HEK293 (cell line): Measurements from ENCODE around the gene CMC4.

ENCODE experiments used
- CTCF ChIA-PET: fragments of 350-600 bp; formaldehyde crosslinking; extraction: SDS; loops from one replicate; lab custom pipeline; 2021; ENCODE audit warnings: antibody characterized with exemption; lab: Yijun Ruan, JAX
- POLR2A ChIA-PET: fragments of 300-600 bp; formaldehyde crosslinking; extraction: SDS; loops from one replicate; lab custom pipeline; 2020; ENCODE audit warnings: antibody characterized with exemption, inconsistent platforms; lab: Yijun Ruan, JAX
- H3K27ac ChIP-seq: fragments of 200-500 bp; sonication (Bioruptor generic); 2 replicates; pipeline ENCODE4 v1.5.1; 2014; ENCODE audit warnings: low read depth, low read length, control low read depth, inconsistent platforms; ENCODE audit errors: extremely low read depth
- H3K36me3 ChIP-seq, 2 experiments: fragments of 200-500 bp in 1 of 2; sonication (Bioruptor generic) in 1 of 2; 1 replicate in 1 of 2; 2 replicates in 1 of 2; pipeline ENCODE4 v1.5.1; 2014 to 2017; ENCODE audit warnings: inconsistent platforms in 2 of 2, low read length in 2 of 2; ENCODE audit not compliant: control insufficient read depth in 2 of 2, insufficient read depth in 1 of 2
- H3K4me1 ChIP-seq: fragments of 200-500 bp; sonication (Bioruptor generic); 2 replicates; pipeline ENCODE4 v1.5.1; 2014; ENCODE audit warnings: mild to moderate bottlenecking, low read length, inconsistent platforms; ENCODE audit not compliant: control insufficient read depth, insufficient read depth
- H3K4me3 ChIP-seq: 2 replicates; pipeline ENCODE4 v1.5.1; 2011; ENCODE audit warnings: low read depth, mild to moderate bottlenecking, control low read depth, low read length, moderate library complexity
- H3K9me3 ChIP-seq: fragments of 200-500 bp; sonication (Bioruptor generic); 2 replicates; pipeline ENCODE4 v1.5.1; 2014; ENCODE audit warnings: low read depth, low read length, inconsistent platforms; ENCODE audit not compliant: control insufficient read depth, insufficient read depth
- GLI4 ChIP-seq: fragments of 450-650 bp; formaldehyde crosslinking; IDR thresholded peaks from 2 replicates; pipeline ENCODE4 v1.5.1; 2016; ENCODE audit warnings: missing biosample characterization, missing genetic modification characterization
- HOXA7 ChIP-seq: sonication (generic); formaldehyde crosslinking; IDR thresholded peaks from 2 replicates; pipeline ENCODE4 v1.8.1; 2022; ENCODE audit warnings: missing genetic modification reagents, borderline replicate concordance
- PRDM10 ChIP-seq: fragments of 450-650 bp; formaldehyde crosslinking; IDR thresholded peaks from 2 replicates; pipeline ENCODE4 v1.5.1; 2016; ENCODE audit warnings: missing biosample characterization, missing genetic modification characterization
- PRDM2 ChIP-seq: fragments of 450-650 bp; formaldehyde crosslinking; IDR thresholded peaks from 2 replicates; pipeline ENCODE4 v1.5.1; 2016; ENCODE audit warnings: missing biosample characterization, missing genetic modification characterization, borderline replicate concordance
- SP2 ChIP-seq: fragments of 450-650 bp; formaldehyde crosslinking; IDR thresholded peaks from 2 replicates; pipeline ENCODE4 v1.5.1; 2016; ENCODE audit warnings: missing biosample characterization, missing genetic modification characterization
- ZBTB49 ChIP-seq: fragments of 450-650 bp; formaldehyde crosslinking; IDR thresholded peaks from 2 replicates; pipeline ENCODE4 v1.5.1; 2016; ENCODE audit warnings: missing biosample characterization, missing genetic modification characterization, low read depth
- ZNF16 ChIP-seq: fragments of 450-650 bp; formaldehyde crosslinking; IDR thresholded peaks from 2 replicates; pipeline ENCODE4 v1.5.1; 2016; ENCODE audit warnings: low read depth, missing biosample characterization, missing genetic modification characterization
- ZNF18 ChIP-seq: fragments of 450-650 bp; formaldehyde crosslinking; IDR thresholded peaks from 2 replicates; pipeline ENCODE4 v1.5.1; 2016; ENCODE audit warnings: missing biosample characterization, missing genetic modification characterization
- ZNF23 ChIP-seq: fragments of 450-650 bp; formaldehyde crosslinking; IDR thresholded peaks from 2 replicates; pipeline ENCODE4 v1.5.1; 2016; ENCODE audit warnings: missing biosample characterization, missing genetic modification characterization, borderline replicate concordance
- ZNF280D ChIP-seq: fragments of 450-650 bp; formaldehyde crosslinking; IDR thresholded peaks from 2 replicates; pipeline ENCODE4 v1.5.1; 2016; ENCODE audit warnings: missing biosample characterization, missing genetic modification characterization
- ZNF335 ChIP-seq: fragments of 450-650 bp; formaldehyde crosslinking; conservative IDR thresholded peaks from 2 replicates; pipeline ENCODE4 v1.5.1; 2016; ENCODE audit warnings: missing biosample characterization, missing genetic modification characterization
- ZNF354C ChIP-seq: fragments of 450-650 bp; formaldehyde crosslinking; IDR thresholded peaks from 2 replicates; pipeline ENCODE4 v1.5.1; 2016; ENCODE audit warnings: missing biosample characterization, missing genetic modification characterization, low read depth, borderline replicate concordance
- ZNF394 ChIP-seq: fragments of 450-650 bp; formaldehyde crosslinking; IDR thresholded peaks from 2 replicates; pipeline ENCODE4 v1.5.1; 2016; ENCODE audit warnings: missing biosample characterization, missing genetic modification characterization, mild to moderate bottlenecking, moderate library complexity, borderline replicate concordance
- ZNF555 ChIP-seq: fragments of 450-650 bp; formaldehyde crosslinking; conservative IDR thresholded peaks from 2 replicates; pipeline ENCODE4 v1.5.1; 2017; ENCODE audit warnings: missing biosample characterization, mild to moderate bottlenecking, missing genetic modification characterization, inconsistent platforms
- ZNF580 ChIP-seq: fragments of 450-650 bp; formaldehyde crosslinking; IDR thresholded peaks from 2 replicates; pipeline ENCODE4 v1.5.1; 2016; ENCODE audit warnings: missing biosample characterization, missing genetic modification characterization
- ZNF585B ChIP-seq: fragments of 450-650 bp; formaldehyde crosslinking; IDR thresholded peaks from 2 replicates; pipeline ENCODE4 v1.5.1; 2016; ENCODE audit warnings: missing biosample characterization, missing genetic modification characterization
- ZNF76 ChIP-seq: fragments of 450-650 bp; formaldehyde crosslinking; IDR thresholded peaks from 2 replicates; pipeline ENCODE4; 2016; ENCODE audit warnings: low read depth, missing biosample characterization, missing genetic modification characterization, borderline replicate concordance

CMC4 gene

GRCh38 chrX:155108427-155108826, 37.5 kb upstream of the CMC4 start (continued):
- no peak for TF ChIP-seq ZNF354C (tag by site-specific recombination)

GRCh38 chrX:155105919-155106318, 35.0 kb upstream of the CMC4 start:
- POLR2A ChIA-PET, result no interaction called here
- H3K36me3 ChIP-seq, result peaks cover 9 to 13% of the 10 kb centered on the region in 2 experiments
- CTCF ChIA-PET, result interaction anchor here (0.7 to 4.0 kb wide), 3 partner anchors 12 to 188 kb away, joined by 3 to 27 read pairs (median 3); no protein-coding TSS in a partner anchor
- no peaks in the 10 kb centered on the region for H3K4me1 ChIP-seq
- H3K27ac ChIP-seq, result no peak overlapping the region
- H3K4me3 ChIP-seq, result no peak overlapping the region
- no peaks in the 10 kb centered on the region for H3K9me3 ChIP-seq
- no peak for TF ChIP-seq ZNF23 (tag by site-specific recombination)
- TF ChIP-seq ZNF335 (tag by site-specific recombination), result no peak
- no peak for TF ChIP-seq ZNF394
- no peak for TF ChIP-seq ZNF76 (tag by site-specific recombination)
- no peak for TF ChIP-seq PRDM2 (tag by site-specific recombination)
- TF ChIP-seq ZNF585B, result no peak
- TF ChIP-seq SP2 (tag by site-specific recombination), result no peak
- TF ChIP-seq ZNF555 (tag by site-specific recombination), result no peak
- no peak for TF ChIP-seq PRDM10 (tag by site-specific recombination)
- TF ChIP-seq ZNF16, result no peak
- TF ChIP-seq ZNF580 (tag by site-specific recombination), result no peak
- no peak for TF ChIP-seq GLI4
- no peak for TF ChIP-seq ZBTB49 (tag by site-specific recombination)
- no peak for TF ChIP-seq ZNF18
- TF ChIP-seq HOXA7 (CRISPR knock-in tag), result no peak
- TF ChIP-seq ZNF280D (tag by site-specific recombination), result no peak
